Gastroesophageal sphincter (tissue), 3 donors: Measurements from ENCODE around the gene HCN3.

Experiments used
- CTCF ChIP-seq, 4 experiments: fragments of 200-600 bp in 2 of 4; fragments of 450-650 bp in 2 of 4; sonication (generic) in 1 of 4; IDR thresholded peaks; one replicate each; pipeline ENCODE4 v1.5.1; 2017 to 2019; ENCODE audit warnings: antibody characterized with exemption in 4 of 4, mild to moderate bottlenecking in 2 of 4, moderate library complexity in 2 of 4
- EP300 ChIP-seq: sonication (generic); formaldehyde crosslinking; IDR thresholded peaks from one replicate; pipeline ENCODE4 v1.6.1; 2017; ENCODE audit warnings: antibody characterized with exemption, mild to moderate bottlenecking
- POLR2A ChIP-seq, 2 donors: fragments of 450-650 bp; IDR thresholded peaks; one replicate each; pipeline ENCODE4 v1.6.1; 2017; ENCODE audit warnings: antibody characterized with exemption in 2 of 2, mild to moderate bottlenecking in 2 of 2, moderate library complexity in 1 of 2
- POLR2AphosphoS5 ChIP-seq: sonication (generic); formaldehyde crosslinking; IDR thresholded peaks from one replicate; pipeline ENCODE4 v1.6.1; 2017; ENCODE audit warnings: antibody characterized with exemption

- no peak for TF ChIP-seq POLR2AphosphoS5
- TF ChIP-seq CTCF (IDR thresholded peaks at IDR 0.05), result no peak
- no peak for TF ChIP-seq POLR2A (IDR thresholded peaks at IDR 0.05)
- no peak for TF ChIP-seq EP300
Measured at GRCh38 chr1:155295183-155295941, 18.1 kb downstream of the HCN3 start.
